Measurements from ENCODE around the gene CFAP161. TPM values are rescaled to one million over a fixed set of nuclear protein-coding genes. Genes with fewer than 3 reads are reported as not detected.
"Not testable (repeated sequence)": the region's sequence is repeated elsewhere in the genome, so short reads cannot be mapped to it uniquely, and the experiment has no call there.

Gene CFAP161
- total RNA-seq, 1 donor from 2014 or later = 0.94 TPM

DNA sequence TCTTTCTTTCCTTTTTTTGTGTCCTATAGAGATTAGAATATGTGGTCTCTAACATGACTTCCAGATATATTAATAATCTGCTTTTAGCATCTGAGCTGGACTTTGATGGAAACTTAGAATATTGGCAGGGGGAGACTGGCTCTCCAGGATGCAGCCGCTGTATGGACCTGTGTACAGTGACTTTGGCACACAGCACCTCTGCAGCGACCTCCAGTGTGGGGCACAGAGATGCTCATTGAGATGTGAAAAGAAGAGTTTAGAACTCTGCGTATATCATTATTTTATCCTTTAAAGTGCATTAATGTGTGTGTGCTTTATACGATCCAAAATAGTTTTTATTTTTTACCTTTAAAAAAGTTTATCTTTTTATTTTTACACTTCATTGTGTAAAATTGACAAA, 18.3 kb downstream of the CFAP161 start:
- intact Hi-C loops (cut with micrococcal nuclease) = no loop called here
- ATAC-seq (no peak), DNase-seq (no peak)

GRCh38 chr15:81152799-81153198, 18.7 kb downstream of the CFAP161 start:
- no peak for DNase-seq
- no peak for ATAC-seq
- intact Hi-C loops (cut with micrococcal nuclease) = no loop called here

DNA sequence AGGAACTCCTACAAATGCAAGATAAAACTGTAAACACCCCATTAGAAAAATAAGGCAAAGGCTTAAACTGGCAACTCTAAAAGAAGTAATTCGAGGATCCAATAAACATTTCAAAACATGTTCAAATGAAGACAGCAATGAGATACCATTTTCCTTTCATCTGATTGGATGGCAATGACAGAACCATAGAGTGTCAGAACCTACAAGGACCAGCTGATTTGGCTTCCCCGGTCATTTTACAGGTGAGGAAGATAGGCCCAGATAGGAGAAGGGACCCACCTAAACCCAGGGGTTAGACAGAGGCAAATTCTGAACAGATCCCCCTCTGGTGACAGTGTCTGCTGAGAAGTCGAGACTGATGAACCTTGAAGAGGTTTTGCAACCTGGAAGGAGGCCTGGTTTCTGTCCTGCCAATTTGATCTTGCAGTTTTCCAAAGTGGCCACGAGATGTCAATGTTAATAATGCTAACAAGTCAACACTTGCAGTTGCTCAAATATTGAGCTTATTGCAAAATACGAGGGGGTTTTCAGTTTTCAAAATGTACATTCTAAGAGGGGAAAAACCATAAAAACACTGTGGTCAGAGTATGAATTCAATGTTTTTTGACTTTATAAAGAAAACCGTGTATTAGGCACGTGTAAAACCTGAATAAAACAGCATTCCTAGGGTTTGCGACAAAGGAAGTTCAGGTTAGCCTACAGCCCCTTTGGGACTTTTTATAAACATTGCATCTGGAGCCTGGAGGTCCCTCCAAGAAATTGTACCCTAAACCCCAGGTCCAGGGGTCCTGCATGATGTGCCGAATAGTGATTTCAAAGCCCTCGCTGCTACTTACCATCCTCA, 21.5 kb downstream of the CFAP161 start:
- ATAC-seq (peak; percentile 51), DNase-seq (no peak)
- intact Hi-C loops (cut with micrococcal nuclease) = loop anchor here (5.0 kb wide), 1 partner anchor 112 kb away; no protein-coding TSS in a partner anchor

GRCh38 chr15:81156324-81156723, 22.3 kb downstream of the CFAP161 start:
- DNase-seq = no peak
- intact Hi-C loops (cut with micrococcal nuclease) = loop anchor here (5.0 kb wide), 1 partner anchor 111 kb away; no protein-coding TSS in a partner anchor
- ATAC-seq = no peak

GRCh38 chr15:81157195-81157938, 23.3 kb downstream of the CFAP161 start:
- DNase-seq = no peak
- peak; percentile 11 for ATAC-seq
- intact Hi-C loops (cut with micrococcal nuclease) = loop anchor here (5.0 kb wide), 1 partner anchor 110 kb away; no protein-coding TSS in a partner anchor

DNA sequence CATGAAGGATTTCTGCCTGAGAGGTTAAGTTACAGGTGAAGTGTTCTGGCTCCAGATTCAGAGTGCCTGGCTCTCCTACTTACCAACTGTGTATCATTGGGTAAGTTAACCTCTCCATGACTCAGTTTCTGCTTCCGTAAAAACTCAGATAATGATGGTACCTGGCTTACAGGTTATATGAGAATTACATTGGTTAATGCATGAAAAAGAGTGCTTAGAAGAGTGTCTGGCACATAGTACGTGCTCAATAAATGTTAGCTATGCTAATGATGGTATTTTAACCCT, 23.8 kb downstream of the CFAP161 start:
- intact Hi-C loops (cut with micrococcal nuclease) = loop anchor here (5.0 kb wide), 1 partner anchor 109 kb away; no protein-coding TSS in a partner anchor
- ATAC-seq = no peak
- DNase-seq = no peak

GRCh38 chr15:81158561-81158960, 24.5 kb downstream of the CFAP161 start:
- intact Hi-C loops (cut with micrococcal nuclease) = loop anchor here (5.0 kb wide), 1 partner anchor 109 kb away; no protein-coding TSS in a partner anchor
- ATAC-seq, DNase-seq: not testable (repeated sequence)

- intact Hi-C loops (cut with micrococcal nuclease) = no loop called here
- peak; percentile 89 for ATAC-seq
These were observed 26.5 kb downstream of the CFAP161 start for GRCh38 chr15:81160312-81161159.

GRCh38 chr15:81161160-81161673, 27.1 kb downstream of the CFAP161 start:
- no peak for ATAC-seq
- intact Hi-C loops (cut with micrococcal nuclease) = no loop called here
- DNase-seq = no peak

More at GRCh38 chr15:81160312-81161159, 26.5 kb downstream of the CFAP161 start:
- peak; percentile 79 for DNase-seq

DNA sequence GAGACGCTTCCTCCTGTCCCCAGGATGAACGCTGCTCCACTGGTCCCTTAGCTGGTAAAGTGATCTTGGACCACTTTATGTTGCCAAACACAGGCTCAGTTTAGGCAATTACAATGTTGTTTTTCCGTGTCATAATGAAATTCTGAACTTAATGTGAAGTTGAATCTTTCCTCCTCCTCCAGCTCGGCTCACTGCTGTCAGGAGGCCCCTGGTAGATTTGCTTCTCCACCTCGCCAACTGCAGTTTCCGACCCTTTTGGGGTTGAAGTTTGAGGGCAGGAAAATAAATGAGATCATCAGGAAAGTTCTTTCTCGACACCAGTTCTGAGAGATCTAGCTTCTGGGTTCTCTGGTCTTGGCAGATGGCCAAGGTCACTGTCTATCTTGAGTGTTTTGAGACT, 27.8 kb downstream of the CFAP161 start:
- intact Hi-C loops (cut with micrococcal nuclease) = no loop called here
- ATAC-seq (no peak), DNase-seq (no peak)

DNA sequence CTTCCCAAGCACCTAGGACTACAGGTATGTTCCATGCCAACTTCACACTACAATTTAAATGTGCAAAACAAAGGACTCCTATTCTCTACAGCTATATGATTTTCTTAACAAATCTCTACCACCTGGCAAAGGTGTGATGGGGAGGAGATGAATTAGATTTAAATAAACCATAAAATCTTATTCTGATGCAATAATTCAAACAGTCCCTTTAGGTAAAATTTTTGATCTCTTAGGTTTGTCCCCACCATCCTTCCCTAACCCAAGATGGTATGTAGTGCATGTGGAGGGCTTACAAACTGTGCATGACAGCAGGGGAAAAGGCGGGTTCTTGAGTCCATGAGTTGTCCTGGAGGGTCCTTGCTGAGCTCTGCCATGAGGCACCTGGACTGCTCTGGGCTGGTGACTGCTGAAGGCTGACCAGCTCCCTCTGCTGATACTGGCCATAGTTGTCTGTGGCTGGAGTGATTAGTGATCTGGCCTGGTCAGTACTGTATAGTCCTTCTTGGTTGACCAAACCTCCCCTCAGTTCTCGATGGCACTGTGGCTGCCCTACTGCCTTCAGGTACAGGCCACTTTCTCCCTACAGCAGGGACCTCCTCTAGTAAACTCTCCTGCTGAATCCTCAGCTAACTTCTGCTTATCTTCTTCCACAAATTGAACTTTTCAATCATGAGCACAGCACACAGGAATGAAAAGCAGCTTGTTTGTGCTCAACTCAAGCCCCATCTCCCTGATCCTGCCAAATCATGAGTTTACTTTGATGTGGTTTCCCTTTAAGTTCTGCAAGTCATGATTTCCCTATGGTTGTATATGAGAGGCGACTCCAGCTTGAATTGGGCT, 30.1 kb downstream of the CFAP161 start:
- intact Hi-C loops (cut with micrococcal nuclease) = no loop called here
- no peak for ATAC-seq

GRCh38 chr15:81165535-81165934, 31.5 kb downstream of the CFAP161 start:
- intact Hi-C loops (cut with micrococcal nuclease) = no loop called here
- no peak for ATAC-seq
- no peak for DNase-seq

More for the DNA sequence above, 30.1 kb downstream of the CFAP161 start:
- no peak for DNase-seq

DNA sequence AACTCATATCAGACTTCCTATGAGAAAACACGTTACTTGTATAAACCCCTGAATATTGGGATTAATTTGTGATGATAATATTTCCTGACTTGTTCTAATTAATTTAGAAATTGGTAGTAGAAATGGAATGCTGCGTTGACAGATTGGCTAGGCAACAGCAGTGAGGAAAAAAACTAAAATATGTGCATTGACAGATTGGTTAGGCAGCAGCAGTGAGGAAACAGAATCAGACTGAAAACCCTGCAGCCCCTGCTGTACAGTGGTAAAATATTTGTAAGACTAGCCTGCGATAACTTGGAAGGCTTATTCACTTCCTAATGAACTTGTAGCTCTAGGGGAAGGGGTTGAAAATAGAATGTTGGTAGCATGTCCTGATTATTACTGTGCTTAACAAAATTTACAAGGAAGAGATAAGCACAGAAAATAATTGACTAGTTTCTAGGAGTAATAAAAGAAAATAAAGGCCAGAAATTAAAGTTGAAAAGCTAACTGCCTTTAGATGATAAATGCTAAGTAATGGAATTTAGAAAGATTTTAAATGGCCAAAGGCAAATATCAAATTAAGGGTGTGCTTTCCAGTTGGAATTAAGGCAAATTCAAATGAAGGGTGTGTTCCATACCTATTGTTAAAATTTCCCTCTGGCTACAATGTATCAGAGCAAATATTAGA, 32.7 kb downstream of the CFAP161 start:
- intact Hi-C loops (cut with micrococcal nuclease) = no loop called here
- DNase-seq = no peak
- no peak for ATAC-seq

GRCh38 chr15:81168131-81168526, 34.1 kb downstream of the CFAP161 start:
- intact Hi-C loops (cut with micrococcal nuclease) = no loop called here
- DNase-seq (no peak), ATAC-seq (no peak)

GRCh38 chr15:81168644-81169043, 34.6 kb downstream of the CFAP161 start:
- DNase-seq (no peak), ATAC-seq (no peak)
- intact Hi-C loops (cut with micrococcal nuclease) = no loop called here

- no peak for DNase-seq
- ATAC-seq = peak; percentile 48
- intact Hi-C loops (cut with micrococcal nuclease) = no loop called here
These were observed 36.4 kb downstream of the CFAP161 start for GRCh38 chr15:81170511-81170910.

- ATAC-seq (no peak), DNase-seq (no peak)
- intact Hi-C loops (cut with micrococcal nuclease) = no loop called here
These were observed 37.2 kb downstream of the CFAP161 start for GRCh38 chr15:81171286-81171685.

Measured in left ventricle myocardium superior (tissue), 1 donor.